Fibroblast of skin of left biceps (primary cell): Measurements from ENCODE around the gene IRF4.
"Not testable (repeated sequence)": the region's sequence is repeated elsewhere in the genome, so short reads cannot be mapped to it uniquely, and the experiment has no call there.

Source experiments
- DNase-seq, 2 experiments: peaks; one replicate each; pipeline ENCODE4 v3.0.0-alpha.2; 2013; ENCODE audit warnings: low read depth in 2 of 2

IRF4 gene

GRCh38 chr6:366389-367297 is 24.9 kb upstream of the IRF4 start:
- DNase-seq = no peak

DNA sequence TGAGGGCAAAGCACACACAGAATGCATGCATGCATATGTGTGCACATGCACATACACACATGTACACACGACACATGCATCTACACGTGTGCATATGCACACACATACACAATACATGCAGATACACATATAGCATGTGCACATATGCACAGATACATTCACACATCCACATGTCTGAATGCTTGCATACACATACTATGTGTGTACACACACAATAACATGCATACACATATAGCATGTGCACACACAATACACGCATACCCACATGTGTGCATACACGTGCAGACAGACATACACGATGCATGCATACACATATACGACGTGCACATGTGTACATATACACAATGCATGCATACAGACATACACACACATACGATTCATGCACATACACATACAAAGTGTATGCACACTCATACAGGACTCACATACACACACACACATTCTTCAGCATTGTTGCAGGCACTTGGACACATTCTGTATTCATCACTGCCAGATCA is 24.2 kb upstream of the IRF4 start:
- no peak for DNase-seq

- no peak for DNase-seq
Measured at GRCh38 chr6:367891-368630, 23.5 kb upstream of the IRF4 start.

GRCh38 chr6:369559-370431 is 21.8 kb upstream of the IRF4 start:
- no peak for DNase-seq

GRCh38 chr6:370555-370954 is 21.0 kb upstream of the IRF4 start:
- no peak for DNase-seq

GRCh38 chr6:371851-372250 is 19.7 kb upstream of the IRF4 start:
- not testable (repeated sequence) for DNase-seq

DNA sequence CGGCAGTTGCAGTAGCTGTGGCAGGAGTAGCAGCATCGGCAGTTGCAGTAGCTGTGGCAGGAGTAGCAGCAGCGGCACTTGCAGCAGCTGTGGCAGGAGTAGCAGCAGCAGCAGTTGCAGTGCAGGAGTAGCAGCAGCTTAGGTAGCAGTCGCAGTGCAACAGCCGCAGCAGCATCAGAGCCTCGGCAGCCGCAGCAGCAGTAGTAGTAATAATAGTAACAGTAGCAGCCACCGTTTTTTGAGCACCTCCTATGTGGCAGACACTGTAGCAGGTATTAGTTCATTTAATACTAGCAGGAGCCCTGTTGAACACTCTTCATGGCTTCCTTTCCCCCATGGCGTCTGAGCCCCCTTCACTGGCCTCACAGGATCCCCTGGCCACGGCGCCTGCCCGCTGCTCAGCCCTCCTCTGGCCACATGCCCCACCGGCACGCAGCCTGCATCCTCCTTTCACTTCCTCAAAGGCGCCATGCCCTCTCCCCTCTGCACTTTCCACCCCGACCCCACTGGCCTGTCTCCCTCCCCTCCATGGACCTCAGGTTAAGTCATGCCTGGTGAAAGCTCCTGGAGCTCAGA is 19.1 kb upstream of the IRF4 start:
- no peak for DNase-seq

DNA sequence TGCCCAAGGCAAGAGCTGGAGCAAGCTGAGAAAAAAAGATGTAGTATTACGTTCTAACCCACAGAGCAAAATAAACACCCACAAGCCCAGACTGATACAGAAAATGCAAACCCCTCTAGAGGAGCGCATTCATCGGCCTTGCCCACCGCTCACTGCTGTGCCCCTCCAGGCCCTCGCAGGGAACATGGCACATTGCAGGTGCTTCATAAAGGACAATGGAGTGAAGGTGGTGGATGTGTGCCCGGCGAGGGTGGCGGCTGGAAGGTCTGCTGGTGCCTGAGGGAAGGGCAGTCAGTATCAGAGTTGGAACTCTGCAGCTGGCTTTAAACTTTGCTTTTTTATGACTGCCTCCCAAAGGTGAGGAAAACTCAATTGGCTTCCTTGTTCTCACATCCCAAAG is 18.5 kb upstream of the IRF4 start:
- DNase-seq = no peak

DNA sequence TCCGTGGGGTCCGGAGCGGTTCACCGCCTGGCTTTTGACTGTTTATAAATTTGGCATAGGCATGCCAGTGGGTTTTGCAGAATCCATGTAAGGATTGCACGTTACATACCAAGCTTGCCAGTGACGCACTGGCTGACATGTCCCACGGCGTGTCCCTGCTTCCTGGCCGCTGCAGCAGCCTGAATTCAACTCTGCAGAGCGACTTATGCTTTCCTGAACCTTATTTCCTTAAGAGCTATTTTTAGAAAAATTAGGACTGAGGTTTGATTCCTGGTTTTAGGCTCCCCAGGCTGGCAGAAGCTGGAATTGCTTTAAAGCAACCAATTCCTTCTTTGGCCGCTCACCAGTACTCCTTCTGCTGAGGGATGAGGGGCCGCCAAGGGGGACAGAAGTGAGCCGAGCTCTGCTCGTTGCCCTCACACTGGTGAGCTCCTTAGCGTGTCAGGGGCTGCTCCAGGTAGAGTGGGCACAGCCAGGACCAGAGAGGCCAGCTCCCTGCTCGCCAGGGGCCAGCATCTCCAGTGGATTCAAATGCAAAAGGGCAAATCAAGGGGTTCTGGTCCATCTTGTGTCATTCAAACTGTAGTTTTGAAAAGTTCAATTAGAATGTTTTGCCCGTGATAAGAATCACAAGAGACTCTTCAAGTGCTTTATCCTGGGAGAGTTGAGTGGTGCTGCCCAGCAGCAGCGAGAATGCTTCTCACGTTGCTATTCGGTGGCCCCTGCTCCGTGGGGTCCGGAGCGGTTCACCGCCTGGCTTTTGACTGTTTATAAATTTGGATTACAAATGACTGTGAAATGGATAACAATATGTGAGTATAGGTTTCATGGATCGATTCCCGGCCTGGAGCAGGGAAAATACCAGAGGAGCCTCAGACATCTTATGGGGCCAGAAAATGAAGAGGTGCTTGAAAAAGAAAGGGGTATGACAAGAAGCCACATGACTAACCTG is 17.5 kb upstream of the IRF4 start:
- no peak for DNase-seq

- no peak for DNase-seq
Measured at GRCh38 chr6:374956-375355, 16.6 kb upstream of the IRF4 start.

- no peak for DNase-seq
Measured at GRCh38 chr6:376827-377640, 14.5 kb upstream of the IRF4 start.

- DNase-seq = not testable (repeated sequence)
Measured at GRCh38 chr6:377641-378020, 13.9 kb upstream of the IRF4 start.

DNA sequence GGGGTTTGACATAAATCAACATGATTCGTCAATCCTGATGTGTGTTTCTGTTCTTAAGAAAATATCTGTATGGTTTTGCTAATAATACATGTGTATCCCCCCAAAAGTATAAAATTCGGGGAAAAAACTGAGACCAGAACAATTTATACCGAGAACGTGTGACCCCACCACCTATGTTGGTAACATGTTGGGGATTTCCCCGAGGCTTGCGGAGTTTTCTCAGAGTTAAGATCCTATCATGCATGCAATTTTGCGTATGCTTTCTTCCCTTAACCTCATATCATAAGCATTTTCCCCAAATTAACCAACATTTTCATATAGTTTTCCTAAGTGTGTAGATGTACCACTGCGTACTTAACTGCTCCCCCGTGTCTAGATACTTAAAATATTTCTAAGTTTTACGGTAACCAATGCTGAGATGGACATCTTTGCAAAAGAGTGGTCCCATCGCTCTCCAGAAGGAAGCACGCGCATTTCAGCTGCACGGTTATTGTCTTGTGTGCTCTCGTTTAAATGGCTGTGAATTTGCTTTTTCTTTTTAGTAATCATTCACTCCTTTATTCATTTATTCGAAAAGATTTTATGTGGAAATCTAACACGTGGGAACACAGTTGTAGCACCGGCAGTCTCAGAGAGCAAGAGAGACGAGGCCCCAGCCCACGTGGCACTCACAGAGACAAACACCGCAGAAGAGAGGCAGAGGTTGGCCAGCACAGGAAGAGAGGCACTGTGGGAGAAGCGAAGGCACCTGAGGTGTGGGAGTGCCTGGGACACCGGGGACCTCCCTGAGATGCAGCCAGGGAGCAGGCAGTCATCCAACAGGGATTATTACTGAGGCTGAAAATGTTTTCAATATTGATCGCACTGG is 13.2 kb upstream of the IRF4 start:
- no peak for DNase-seq

GRCh38 chr6:378958-379409 is 12.6 kb upstream of the IRF4 start:
- no peak for DNase-seq

DNA sequence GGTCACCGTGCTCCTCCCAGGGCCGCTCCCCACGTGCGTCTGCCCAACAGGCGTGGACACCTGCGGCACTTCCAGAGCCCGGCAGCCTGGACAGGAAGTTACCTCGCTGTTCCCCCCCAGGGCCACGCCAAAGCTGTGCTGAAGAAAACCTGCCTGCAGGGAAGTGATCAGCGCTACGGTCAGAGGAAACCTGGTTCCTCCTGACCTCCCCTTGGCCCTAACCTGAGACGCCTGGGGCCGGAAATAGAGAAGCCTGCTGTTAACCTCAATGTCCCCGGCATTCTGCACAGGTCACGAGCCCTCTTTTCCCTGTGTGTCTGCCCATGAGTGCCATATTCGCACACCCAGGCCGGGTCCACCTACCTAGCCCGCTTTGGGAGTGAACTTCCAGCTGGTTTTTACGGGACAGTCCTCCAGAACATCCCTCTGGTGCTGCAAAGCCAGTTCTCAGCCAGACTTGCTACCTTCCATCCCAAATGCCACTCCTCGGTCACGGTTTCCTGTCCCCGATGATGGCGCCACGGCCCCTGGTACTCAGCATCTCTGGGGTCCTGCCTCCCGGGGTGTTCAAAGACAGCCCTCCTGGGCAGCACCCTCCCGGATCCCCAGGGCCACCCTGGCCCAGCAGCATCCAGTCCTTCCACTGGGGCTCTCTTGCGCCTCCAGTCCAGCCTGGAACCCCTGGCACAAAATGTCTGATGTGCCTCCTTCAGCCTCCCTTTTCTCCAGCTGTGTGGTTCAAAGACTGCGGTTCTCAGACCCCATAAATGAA is 12.0 kb upstream of the IRF4 start:
- no peak for DNase-seq

DNA sequence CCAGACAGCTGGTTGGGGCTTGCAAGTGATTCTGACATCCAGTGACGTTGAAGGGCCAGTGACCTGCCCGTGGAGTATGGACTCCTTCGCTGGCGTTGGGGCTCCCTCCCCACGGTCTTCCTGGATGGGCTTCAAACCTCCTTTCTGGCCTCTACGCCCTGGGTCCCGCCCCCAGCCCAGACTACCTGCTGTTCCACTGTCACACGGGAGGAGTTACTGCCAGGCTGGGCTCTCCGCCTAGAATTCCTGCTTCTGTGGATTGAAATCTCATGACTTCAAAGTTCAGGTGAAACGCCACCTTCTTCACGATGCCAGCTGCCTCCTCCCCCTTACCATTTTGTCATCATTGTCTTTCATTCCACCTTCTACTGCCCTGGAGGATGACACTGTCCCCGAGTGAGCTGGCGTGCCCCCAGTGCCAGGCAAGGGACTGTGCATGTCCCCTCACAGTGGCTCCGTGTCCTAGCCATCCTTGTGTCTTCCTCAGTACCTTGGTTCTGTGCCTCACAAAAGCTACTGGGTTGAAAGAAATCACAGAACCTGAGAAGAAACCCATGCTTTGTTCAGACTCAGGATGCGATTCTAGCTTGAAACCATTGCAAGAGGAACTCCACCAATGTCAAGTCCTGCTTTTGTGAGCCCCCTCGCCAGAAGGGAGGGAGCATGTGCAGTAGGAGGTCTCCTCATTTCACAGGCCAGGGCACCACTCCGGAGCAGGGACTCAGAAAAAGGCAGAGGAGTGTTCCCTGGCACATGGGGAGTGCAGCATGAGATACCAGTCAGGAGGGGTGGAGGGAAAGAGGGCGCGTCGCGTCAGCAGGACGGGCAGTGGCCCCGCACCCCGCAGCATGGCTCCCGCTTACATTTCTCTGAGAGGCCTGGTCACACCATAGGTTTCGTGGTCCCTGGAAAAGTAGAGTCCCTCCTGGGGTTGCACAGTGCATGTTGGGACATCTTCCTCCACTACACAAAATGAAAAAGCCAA is 11.0 kb upstream of the IRF4 start:
- DNase-seq = no peak
